GM21447 (cell line): ENCODE results near the gene ANKRD45.
"Not testable (repeated sequence)": the region's sequence is repeated elsewhere in the genome, so short reads cannot be mapped to it uniquely, and the experiment has no call there.

Experiments used
- ATAC-seq: cut with Tn5 transposase; IDR thresholded peaks from one replicate; pipeline ENCODE4 v1.9.1; 2021; ENCODE audit not compliant: unreplicated experiment

The ANKRD45 gene

DNA sequence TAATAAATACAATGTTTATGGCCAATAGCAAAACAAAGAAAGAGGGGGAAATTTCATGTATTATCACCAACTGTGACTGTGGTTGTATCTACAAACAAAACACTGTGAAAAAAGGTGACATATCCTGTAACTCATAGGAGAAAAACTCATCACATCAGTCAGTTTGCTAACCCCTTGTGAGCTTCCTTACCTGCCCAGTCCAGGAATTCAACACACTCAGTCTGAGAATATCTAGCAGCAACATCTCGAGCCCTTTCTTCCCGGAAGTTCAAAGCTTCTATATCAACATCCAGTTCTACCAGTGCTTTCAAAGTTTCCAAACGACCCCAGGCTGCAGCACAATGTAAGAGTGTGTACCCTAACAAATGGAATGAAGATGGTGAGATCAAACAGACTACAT, 23.0 kb downstream of the ANKRD45 start:
- no peak for ATAC-seq

DNA sequence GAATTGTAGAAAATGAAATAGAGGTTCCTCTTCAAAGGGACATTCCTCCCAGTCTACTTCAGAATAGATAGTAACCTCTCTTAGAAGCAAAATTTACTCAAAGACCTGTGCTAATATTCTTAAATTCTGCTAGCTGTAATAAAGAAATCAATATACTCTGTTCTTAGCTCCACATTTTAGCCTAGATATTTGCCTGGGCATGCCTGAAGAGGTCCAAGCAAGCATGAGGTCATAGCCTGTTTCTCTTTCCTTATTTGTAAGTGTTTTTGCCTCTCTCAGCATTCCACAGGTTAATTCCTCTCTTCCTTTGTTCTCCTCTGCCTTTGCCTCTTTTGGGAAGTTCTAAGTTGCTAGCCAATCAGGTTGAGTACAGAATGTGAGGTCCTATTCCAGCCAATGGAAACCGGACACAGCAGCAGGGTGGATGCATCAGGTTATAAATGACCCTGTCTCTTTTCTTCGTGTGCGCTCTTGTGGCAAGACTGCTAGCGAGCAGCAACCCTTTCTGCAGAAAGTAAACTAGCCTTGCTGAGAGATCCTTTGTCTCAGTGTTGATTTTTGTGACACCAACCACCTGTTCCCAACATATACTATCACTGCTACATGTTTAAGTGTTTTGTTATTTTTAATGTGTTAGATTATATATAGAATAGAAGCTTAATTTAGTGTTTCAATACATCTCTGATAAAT, 27.1 kb downstream of the ANKRD45 start:
- not testable (repeated sequence) for ATAC-seq

DNA sequence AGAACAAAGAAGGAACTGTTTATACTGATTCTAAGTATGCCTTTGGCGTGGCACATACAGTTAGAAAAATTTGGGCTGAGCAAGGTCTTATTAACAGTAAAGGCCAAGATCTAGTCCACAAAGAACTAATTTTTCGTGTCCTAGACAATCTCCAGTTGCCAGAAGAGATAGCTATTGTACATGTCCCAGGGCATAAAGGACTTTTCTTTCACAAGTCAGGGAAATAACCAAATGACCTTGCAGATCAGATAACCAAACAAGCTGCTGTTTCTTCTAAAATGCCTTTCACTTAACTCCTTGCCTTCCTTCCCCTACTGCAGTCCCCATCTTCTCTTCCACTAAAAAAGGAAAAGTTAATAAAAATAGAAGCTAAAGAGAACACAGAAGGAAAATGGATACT, 30.5 kb downstream of the ANKRD45 start:
- ATAC-seq, result no peak

DNA sequence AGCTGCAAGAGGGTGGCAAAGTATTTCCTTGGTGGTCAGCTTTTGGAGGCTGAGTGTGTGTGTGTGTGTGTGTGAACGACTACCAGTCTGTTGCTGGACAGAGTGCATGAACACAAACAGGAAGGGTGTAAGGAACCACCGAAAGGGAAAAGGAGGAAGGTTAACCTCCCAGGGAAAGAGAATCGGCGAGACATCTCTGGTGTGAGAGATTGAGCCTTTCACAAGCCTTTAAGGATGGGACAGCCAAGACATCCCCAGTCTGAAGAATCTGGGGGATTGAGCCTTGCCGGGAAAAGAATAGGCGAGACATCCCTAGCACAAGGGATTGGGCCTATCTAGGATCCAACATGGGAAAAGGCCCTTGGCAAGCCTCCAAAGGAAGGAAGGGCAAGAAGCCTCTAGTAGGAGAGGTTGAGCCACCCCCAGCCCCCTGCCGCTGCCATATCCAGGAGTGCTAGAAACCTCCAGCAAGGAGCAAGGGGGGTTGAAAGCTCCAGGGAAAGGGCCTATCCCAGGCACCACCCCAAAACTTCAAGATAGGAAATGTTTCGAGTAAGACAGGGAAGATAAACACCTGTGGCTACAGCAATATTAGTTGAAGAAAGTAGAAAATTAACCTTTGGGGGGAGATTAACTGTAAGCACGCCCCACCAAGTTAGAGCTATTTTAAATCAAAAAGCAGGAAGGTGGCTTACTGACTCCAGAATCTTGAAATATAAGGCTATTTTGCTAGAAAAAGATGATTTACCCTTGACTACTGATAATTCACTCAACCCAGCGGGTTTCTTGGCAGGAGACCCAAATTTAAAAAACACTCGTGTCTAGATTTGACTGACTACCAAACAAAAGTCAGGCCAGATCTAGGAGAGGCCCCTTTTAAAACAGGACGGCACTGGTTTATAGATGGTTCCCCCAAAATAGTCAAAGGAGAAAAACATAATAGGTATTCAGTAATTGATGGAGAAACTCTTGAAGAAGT, 31.3 kb downstream of the ANKRD45 start:
- ATAC-seq, result no peak

DNA sequence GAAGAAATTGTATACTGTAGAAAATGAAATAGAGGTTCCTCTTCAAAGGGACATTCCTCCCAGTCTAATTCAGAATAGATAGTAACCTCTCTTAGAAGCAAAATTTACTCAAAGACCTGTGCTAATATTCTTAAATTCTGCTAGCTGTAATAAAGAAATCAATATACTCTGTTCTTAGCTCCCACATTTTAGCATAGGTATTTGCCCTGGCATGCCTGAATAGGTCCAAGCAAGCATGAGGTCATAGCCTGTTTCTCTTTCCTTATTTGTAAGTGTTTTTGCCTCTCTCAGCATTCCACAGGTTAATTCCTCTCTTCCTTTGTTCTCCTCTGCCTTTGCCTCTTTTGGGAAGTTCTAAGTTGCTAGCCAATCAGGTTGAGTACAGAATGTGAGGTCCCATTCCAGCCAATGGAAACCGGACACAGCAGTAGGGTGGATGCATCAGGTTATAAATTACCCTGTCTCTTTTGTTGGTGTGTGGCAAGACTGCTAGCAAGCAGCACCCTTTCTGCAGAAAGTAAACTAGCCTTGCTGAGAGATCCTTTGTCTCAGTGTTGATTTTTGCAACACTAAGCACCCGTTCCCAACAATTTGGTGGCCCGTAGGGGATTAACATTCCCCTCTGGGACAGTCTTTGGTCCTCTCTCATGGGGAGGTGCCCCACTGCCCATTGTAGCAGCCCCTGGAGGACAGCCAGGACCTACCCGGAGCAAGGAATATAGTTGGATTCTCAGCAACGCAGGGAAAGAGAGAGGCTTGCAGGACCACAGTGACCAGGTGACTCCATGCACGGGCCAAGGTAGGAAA, 32.2 kb downstream of the ANKRD45 start:
- not testable (repeated sequence) for ATAC-seq

DNA sequence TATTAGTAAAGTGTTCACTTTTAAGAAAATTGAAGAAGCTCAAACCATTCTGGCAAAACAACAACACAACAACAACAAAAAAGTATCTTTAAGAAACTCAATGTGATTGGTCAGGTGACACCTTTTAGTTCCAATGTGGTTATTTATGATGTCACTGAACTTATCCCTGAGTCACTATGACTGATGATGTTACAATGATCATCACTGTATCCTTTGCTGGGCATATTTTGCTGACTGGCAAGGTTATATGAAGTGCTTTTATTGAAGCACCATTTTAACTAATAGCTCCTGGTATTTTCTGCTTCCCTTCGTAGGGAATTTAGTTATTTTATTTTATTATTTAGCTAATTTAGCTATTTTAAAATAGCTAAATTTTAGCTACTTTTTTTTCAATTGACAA, 34.5 kb downstream of the ANKRD45 start, which contains the start of gene TEX50:
TEX50 (plus strand) TSS at position 223 of the 400 bp plus-strand sequence. CDS start 184 bp downstream, outside the sequence.
- ATAC-seq, result no peak

DNA sequence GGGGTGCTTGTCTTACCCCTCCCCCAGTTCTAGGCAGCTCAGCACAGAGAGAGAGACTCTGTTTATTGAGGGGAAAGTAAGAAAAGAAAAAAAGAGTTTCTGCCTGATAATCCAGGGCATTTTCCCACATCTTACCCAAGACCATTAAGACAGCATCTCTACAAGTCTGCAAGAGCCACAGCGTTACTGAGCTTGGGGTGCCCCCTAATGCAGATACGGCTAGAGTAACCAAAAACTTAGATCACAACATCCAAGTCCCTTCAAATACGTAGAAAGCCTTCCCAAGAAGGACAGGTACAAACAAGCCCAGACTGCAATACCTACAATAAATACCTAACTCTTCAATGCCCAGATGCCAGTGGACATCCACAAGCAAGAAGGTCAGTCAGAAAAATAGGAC, 40.8 kb downstream of the ANKRD45 start:
- no peak for ATAC-seq

DNA sequence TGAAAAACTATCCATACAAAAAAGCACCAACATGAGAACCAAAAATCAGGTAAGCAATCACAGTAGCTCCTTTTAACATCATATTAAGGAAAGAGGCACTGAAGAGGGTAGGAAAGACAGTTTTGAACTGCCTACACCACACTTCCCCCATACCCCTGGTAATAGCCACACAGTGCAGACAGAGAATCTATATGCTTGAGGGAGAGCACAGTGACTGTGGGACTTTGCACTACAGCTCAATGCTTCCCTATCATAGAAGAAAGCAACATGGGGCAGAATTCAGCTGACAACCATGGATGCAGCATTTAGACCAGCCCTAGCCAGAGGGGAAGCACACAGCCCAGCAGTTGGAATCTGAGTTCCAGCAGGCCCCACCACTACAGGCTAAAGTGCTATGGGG, 42.4 kb downstream of the ANKRD45 start:
- no peak for ATAC-seq

DNA sequence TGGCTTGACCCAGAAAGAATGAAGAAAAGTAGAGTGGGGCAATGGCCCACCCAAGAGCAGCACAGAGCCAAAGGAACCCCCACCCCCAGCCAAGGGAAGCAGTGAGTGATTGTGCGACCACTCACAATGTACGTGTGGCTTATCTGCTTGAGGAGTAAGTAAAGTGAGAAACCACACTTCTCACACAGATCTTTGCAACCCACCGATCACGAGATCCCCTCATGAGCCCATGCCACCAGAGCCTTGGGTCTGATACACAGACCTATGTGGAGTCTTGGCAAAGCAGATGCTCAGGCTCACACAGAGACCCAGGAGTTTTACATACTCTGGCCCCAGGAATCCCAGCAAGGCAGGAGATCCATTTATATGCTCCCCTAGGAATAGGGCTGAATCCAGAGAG, 52.8 kb downstream of the ANKRD45 start:
- ATAC-seq, result no peak

DNA sequence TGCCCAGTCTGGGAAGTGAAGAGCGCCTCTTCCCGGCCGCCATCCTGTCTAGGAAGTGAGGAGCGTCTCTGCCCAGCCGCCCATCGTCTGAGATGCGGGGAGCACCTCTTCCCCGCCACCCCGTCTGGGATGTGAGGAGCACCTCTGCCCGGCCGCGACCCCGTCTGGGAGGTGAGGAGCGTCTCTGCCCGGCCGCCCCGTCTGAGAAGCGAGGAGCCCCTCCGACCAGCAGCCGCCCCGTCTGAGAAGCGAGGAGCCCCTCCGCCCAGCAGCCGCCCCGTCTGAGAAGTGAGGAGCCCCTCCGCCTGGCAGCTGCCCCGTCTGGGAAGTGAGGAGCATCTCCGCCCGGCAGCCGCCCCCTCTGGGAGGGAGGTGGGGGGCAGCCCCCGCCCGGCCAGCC, 56.6 kb downstream of the ANKRD45 start:
- not testable (repeated sequence) for ATAC-seq

DNA sequence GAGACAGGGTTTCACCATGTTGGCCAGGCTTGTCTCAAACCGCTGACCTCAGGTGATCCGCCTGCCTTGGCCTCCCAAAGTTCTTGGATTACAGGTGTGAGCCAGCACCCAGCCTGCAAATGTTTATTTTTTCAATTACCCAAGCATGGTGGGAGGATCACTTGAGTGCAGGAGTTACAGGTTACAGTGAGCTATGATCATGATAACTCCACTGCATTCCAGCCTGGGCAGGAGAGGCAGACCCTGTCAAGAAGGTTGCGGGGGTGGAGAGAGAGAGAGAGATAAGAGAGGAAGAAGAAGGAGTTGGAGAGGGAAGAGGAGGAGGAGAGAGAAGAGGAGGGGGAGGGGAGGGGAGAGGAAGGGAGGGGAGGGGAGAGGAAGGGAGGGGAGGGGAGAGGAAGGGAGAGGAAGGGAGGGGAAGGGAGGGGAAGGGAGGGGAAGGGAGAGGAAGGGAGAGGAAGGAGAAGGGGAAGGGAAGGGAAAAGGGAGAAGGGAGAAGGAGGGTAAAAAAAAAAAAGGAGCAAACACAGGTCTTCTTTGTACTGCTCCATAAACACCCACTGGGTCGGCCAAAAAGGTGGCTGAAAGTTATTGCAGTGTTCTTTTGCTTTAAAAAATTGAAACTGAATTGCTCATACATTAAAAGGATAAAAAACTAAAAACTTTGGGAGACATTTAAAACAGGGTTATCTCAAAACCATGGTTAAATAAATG, 61.0 kb downstream of the ANKRD45 start:
- ATAC-seq, result no peak

DNA sequence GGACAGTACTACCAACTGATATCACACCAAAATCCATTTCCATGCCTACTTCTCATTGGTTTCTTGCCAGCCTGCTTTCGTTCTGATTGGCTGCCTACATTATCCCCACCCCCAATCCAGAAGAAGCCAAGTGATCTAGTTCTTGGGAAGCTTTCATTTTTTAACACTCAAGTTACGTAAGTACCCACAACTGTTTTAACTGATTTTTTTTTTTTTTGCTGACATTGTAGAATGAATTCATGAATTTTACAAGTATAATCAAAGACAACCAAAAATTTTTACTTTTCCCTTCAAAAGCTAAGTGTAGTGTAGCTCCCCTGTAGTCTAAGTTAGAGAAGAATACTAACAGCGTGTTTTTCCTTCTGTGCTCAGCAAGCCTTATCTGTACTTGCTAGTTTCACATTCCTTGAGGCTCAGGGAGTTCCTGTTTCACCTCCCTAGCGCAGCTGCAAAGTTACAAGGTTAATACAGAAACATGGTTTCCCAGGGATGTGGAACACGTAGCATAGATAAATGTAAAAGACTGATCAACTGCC, 66.5 kb downstream of the ANKRD45 start, which contains the start of gene SLC9C2:
SLC9C2 (minus strand) TSS at position 17 of the 536 bp plus-strand sequence. CDS start 1,296 bp downstream, outside the sequence.
- ATAC-seq, result no peak

DNA sequence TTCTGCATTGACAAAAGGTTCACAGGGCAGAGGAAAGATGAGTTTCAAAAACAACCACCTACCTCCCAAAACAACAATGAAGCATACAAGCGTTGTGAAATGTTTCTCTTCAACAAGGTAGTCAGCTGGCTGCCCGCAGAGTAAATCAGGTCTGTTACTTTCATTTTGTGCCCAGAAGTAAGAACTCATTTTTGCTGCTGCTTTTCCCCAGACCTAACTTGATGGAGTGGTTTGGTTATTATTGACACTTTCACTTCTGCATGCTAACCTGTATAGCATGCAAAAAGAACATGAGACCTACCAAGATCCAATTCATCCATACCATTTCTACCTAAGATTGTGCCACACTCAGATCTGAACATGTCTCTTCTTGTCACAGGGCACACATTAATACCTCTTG, 68.1 kb downstream of the ANKRD45 start:
- ATAC-seq, result peak; percentile 69

DNA sequence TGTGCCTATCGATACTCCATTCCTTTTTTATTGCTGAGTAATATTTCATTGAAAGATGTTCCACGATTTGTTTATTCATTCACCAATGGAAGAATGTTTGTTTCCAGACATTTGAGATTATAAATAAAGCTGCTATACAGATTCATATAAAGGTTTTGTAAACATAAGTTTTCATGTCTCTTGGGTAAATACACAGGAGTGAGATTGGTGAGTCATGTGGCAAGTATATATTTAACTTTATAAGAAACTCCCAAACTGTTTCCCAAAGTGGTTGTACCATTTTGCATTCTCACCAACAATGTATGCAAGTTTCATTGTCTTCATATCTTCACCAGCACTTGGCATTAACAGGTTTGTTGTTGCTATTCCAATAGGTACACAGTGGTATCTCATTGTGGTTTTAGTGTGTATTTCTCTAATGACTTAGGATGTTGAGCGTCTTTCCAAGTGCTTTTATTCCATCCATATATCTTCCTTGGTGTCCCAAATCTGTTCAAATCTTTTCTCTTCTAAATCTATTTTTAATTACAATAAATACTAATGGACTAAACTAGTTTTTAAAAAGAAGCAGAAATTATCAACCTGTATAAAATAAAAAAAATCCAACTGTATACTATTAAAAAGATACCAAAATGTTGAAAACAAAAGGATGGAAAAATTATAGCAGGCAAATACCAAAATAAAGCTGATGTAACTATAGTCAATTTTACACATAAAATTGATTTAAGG, 73.4 kb downstream of the ANKRD45 start:
- ATAC-seq, result no peak

DNA sequence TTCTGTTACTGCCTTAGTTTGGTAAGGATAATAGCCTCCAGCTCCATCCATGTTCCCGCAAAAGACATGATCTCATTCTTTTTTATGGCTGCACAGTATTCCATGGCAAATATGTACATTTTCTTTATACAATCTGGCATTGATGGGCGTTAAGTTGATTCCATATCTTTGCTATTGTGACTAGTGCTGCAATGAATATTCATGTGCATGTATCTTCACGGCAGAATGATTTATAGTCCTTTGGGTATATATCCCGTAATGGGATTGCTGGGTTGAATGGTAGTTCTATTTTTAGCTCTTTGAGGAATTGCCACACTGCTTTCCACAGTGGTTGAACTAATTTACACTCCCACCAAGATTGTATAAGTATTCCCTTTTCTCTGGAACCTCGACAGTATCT, 78.5 kb downstream of the ANKRD45 start:
- not testable (repeated sequence) for ATAC-seq

DNA sequence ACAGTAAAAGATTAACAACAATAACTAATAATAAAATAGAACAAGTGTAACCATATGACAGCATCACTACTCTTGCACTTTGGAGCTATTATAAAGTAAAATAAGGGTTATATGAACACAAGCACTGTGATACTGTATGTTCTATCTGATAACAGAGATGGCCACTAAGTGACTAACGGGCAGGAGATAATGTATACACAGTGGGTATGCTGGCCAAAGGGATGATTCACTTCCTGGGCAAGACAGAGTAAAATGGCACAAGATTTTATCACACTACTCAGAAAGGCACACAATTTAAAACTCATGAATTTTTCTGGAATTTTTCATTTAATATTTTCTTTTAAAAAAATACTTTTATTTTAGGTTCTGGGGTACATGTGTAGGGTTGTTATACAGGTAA, 79.1 kb downstream of the ANKRD45 start:
- ATAC-seq, result no peak

DNA sequence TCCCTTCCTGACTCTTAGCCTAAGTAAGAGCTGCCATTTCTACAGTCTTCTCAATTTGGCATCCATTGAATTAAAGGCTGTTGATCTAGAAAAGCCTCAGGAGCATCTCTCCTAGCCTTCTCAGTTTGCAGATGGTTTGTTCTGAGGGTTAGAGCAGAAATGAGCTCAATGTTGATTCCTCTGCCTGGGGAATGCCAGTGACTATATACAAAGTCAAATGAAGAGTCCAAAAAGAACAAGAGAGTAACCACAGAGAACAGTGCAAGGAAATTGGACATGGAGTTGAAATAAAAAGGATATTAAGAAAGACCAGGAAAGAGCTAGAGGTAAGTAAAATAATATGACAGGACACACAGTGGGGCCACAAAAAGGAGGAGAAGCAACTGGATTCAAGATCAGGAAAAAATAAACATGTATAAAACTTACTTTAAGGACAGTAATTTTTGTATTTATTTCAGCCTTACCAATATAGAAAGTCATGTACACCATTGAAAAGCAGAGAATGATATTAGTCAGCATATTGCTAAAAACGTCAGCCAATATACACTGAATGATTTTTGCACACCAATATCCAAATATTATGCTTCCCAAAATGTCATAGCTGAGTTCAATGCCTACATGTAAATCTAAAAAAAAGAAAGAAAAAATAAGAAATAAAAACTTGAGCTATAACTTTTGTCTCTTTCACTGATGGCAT, 88.1 kb downstream of the ANKRD45 start:
- no peak for ATAC-seq

DNA sequence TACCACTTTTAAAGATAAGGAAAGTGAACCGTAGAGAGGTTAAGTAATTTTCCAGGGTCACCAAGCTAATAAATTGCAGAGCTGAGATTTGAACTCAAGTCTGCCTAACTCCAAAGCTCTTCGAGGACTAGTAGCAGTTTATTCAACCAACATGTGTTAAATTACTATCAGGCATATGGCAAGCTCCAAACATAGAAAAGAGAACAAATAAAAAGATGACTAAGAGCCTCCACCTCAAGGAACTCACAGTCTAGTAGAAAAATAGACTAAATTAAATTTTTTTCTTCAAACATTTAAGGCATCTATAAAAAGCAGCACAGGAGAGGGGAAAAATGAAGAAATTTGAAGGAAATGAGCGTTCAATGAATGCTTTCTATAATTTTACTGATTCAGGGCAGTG, 89.0 kb downstream of the ANKRD45 start:
- no peak for ATAC-seq

DNA sequence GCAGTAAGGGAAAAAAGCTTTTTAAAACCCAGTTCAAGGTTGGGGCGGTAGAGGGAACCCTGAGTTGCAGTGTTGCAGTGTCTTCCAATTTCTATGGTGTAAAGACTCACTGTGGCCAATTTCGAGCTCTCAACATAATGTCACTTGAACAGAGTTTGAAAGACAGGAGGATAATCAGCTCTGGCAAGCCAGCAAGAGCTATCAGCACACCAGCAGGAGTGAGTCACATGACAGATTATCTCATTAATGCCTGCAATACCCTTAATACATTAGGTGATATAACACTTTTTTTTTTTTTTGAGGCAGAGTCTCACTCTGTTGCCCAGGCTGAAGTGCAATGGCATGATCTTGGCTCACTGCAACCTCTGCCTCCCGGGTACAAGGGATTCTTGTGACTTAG, 89.6 kb downstream of the ANKRD45 start:
- no peak for ATAC-seq
